Subcutaneous abdominal adipose tissue (tissue), 5 donors: ENCODE measurements around the gene PSMA7.

Experiments used
- H3K27ac ChIP-seq: one replicate; pipeline ENCODE4 v1.7.0; 2013; ENCODE audit warnings: low read depth, mild to moderate bottlenecking, inconsistent platforms, low read length, moderate library complexity
- H3K27me3 ChIP-seq, 5 donors: one replicate each; pipeline ENCODE4 v1.7.0; 2013; ENCODE audit warnings: low read length in 5 of 5, inconsistent platforms in 1 of 5; ENCODE audit not compliant: control insufficient read depth in 5 of 5, insufficient read depth in 4 of 5
- H3K36me3 ChIP-seq, 5 donors: one replicate each; pipeline ENCODE4 v1.7.0; 2013; ENCODE audit warnings: low read length in 5 of 5; ENCODE audit not compliant: control insufficient read depth in 5 of 5, insufficient read depth in 5 of 5
- H3K4me1 ChIP-seq, 5 donors: one replicate each; pipeline ENCODE4 v1.7.0; 2013; ENCODE audit warnings: low read length in 5 of 5, mild to moderate bottlenecking in 3 of 5, moderate library complexity in 1 of 5; ENCODE audit not compliant: control insufficient read depth in 5 of 5, insufficient read depth in 5 of 5
- H3K4me3 ChIP-seq, 5 donors: one replicate each; pipeline ENCODE4 v1.7.0; 2013; ENCODE audit warnings: low read length in 5 of 5, low read depth in 1 of 5
- H3K9ac ChIP-seq, 5 donors: one replicate each; pipeline ENCODE4 v1.7.0; 2013; ENCODE audit warnings: low read length in 5 of 5, mild to moderate bottlenecking in 4 of 5, moderate library complexity in 3 of 5
- H3K9me3 ChIP-seq, 5 donors: one replicate each; pipeline ENCODE4 v1.7.0; 2013; ENCODE audit warnings: low read length in 5 of 5; ENCODE audit not compliant: control insufficient read depth in 5 of 5
- donor health status: healthy.
- donor health status: healthy.
- donor health status: healthy.
- donor health status: healthy.
- donor health status: healthy.

PSMA7 gene

GRCh38 chr20:62182469-62183425, 39.6 kb upstream of the PSMA7 start, which contains the start of gene MTG2:
Gene MTG2 (plus strand): TSS chr20:62183028. CDS start chr20:62193421, 10,393 bp downstream.
- Histone ChIP-seq H3K4me1 (peaks cover 5 to 41% (median 30%) of the 10 kb centered on the region in 5 donors), H3K9ac (peak within 1 kb of the TSS; percentile 87 to 98 (median 98))

GRCh38 chr20:62181808-62182207, 38.6 kb upstream of the PSMA7 start:
- Histone ChIP-seq H3K27me3 (no peaks in the 10 kb centered on the region), H3K4me3 (peak overlapping the region in 2 of 5 donors; percentile 89 to 90), H3K4me1 (peaks cover 5 to 34% (median 22%) of the 10 kb centered on the region in 5 donors), H3K9me3 (no peaks in the 10 kb centered on the region), H3K27ac (peak overlapping the region; percentile 87), H3K36me3 (peaks cover 0 to 14% (median 7%) of the 10 kb centered on the region in 5 donors), H3K9ac (peak overlapping the region in 2 of 5 donors; percentile 75 to 98)

More at GRCh38 chr20:62182469-62183425, 39.6 kb upstream of the PSMA7 start, which contains the start of gene MTG2:
- no peaks in the 10 kb centered on the region for H3K27me3 ChIP-seq
- peaks cover 0 to 8% (median 7%) of the 10 kb centered on the region in 5 donors for H3K36me3 ChIP-seq
- peak within 1 kb of the TSS; percentile 87 for H3K27ac ChIP-seq
- H3K9me3 ChIP-seq: no peaks in the 10 kb centered on the region
- peak within 1 kb of the TSS; percentile 86 to 90 (median 89) for H3K4me3 ChIP-seq

- no peaks in the 10 kb centered on the region for H3K9me3 ChIP-seq
- H3K9ac ChIP-seq: no peak overlapping the region
- H3K27ac ChIP-seq: peak overlapping the region; percentile 35
- peaks cover 5 to 29% (median 18%) of the 10 kb centered on the region in 5 donors for H3K4me1 ChIP-seq
- no peaks in the 10 kb centered on the region for H3K27me3 ChIP-seq
- no peak overlapping the region for H3K4me3 ChIP-seq
- H3K36me3 ChIP-seq: peaks cover 0 to 38% (median 21%) of the 10 kb centered on the region in 5 donors
Measured at GRCh38 chr20:62179162-62179504, 35.9 kb upstream of the PSMA7 start.

- Histone ChIP-seq H3K27me3 (no peaks in the 10 kb centered on the region), H3K27ac (peak overlapping the region; percentile 35), H3K9me3 (no peaks in the 10 kb centered on the region), H3K4me1 (peaks cover 2 to 23% (median 14%) of the 10 kb centered on the region in 5 donors), H3K4me3 (no peak overlapping the region), H3K36me3 (peaks cover 0 to 38% (median 24%) of the 10 kb centered on the region in 5 donors), H3K9ac (no peak overlapping the region)
Measured at GRCh38 chr20:62178316-62179161, 35.3 kb upstream of the PSMA7 start.

GRCh38 chr20:62177307-62177706, 34.1 kb upstream of the PSMA7 start:
- Histone ChIP-seq H3K36me3 (peaks cover 0 to 42% (median 28%) of the 10 kb centered on the region in 5 donors), H3K9me3 (no peaks in the 10 kb centered on the region), H3K27ac (no peak overlapping the region), H3K9ac (peak overlapping the region in 1 of 5 donors; percentile 19), H3K4me3 (no peak overlapping the region), H3K4me1 (peaks cover 0 to 15% (median 7%) of the 10 kb centered on the region in 5 donors), H3K27me3 (no peaks in the 10 kb centered on the region)

GRCh38 chr20:62176866-62177265, 33.7 kb upstream of the PSMA7 start:
- Histone ChIP-seq H3K9ac (no peak overlapping the region), H3K9me3 (no peaks in the 10 kb centered on the region), H3K4me1 (peaks cover 0 to 11% (median 3%) of the 10 kb centered on the region in 5 donors), H3K36me3 (peaks cover 0 to 42% (median 28%) of the 10 kb centered on the region in 5 donors), H3K4me3 (no peak overlapping the region), H3K27me3 (no peaks in the 10 kb centered on the region), H3K27ac (no peak overlapping the region)

GRCh38 chr20:62175711-62176110, 32.5 kb upstream of the PSMA7 start:
- Histone ChIP-seq H3K27ac (no peak overlapping the region), H3K36me3 (peaks cover 0 to 42% (median 28%) of the 10 kb centered on the region in 5 donors), H3K9ac (no peak overlapping the region), H3K27me3 (no peaks in the 10 kb centered on the region), H3K4me3 (no peak overlapping the region), H3K4me1 (peaks cover 0 to 13% (median 6%) of the 10 kb centered on the region in 5 donors), H3K9me3 (no peaks in the 10 kb centered on the region)

- no peak overlapping the region for H3K4me3 ChIP-seq
- no peaks in the 10 kb centered on the region for H3K27me3 ChIP-seq
- no peak overlapping the region for H3K9ac ChIP-seq
- peaks cover 0 to 42% (median 28%) of the 10 kb centered on the region in 5 donors for H3K36me3 ChIP-seq
- peaks cover 0 to 13% (median 6%) of the 10 kb centered on the region in 5 donors for H3K4me1 ChIP-seq
- H3K27ac ChIP-seq: no peak overlapping the region
- H3K9me3 ChIP-seq: no peaks in the 10 kb centered on the region
Measured at GRCh38 chr20:62174870-62175624, 31.9 kb upstream of the PSMA7 start.
